B cell (primary cell): ENCODE measurements around the gene COL4A6. TPM values are rescaled to one million over a fixed set of nuclear protein-coding genes. Genes with fewer than 3 reads are reported as not detected.

Source experiments
- ATAC-seq: fragments of 200-7000 bp; cut with Tn5 transposase; one replicate; pipeline ENCODE4 v1.10.0; 2021; ENCODE audit warnings: low read depth, mild to moderate bottlenecking, moderate number of reproducible peaks, moderate library complexity
- CTCF ChIA-PET: fragments of 350-600 bp; sonication (Branson Sonifier 250); formaldehyde crosslinking; loops from one replicate; lab custom pipeline; 2021; ENCODE audit warnings: antibody characterized with exemption, inconsistent platforms; lab: Charles Lee
- POLR2A ChIA-PET: fragments of 350-600 bp; sonication (Branson Sonifier 250); formaldehyde crosslinking; loops from one replicate; lab custom pipeline; 2021; ENCODE audit warnings: antibody characterized with exemption; lab: Charles Lee
- DNase-seq: peaks from one replicate; pipeline ENCODE4 v3.0.0; 2013
- H2AFZ ChIP-seq: 2 replicates; pipeline ENCODE4 v1.6.1; 2012; ENCODE audit warnings: mild to moderate bottlenecking, low read depth, low read length; ENCODE audit not compliant: insufficient read depth, poor library complexity, severe bottlenecking
- H3K27ac ChIP-seq, 2 donors: 1 replicate in 1 of 2; 2 replicates in 1 of 2; pipeline ENCODE4 v1.5.1; 2012 to 2013; ENCODE audit warnings: low read length in 2 of 2, mild to moderate bottlenecking in 2 of 2, moderate library complexity in 1 of 2
- H3K27me3 ChIP-seq, 4 experiments: fragments of 200-600 bp in 1 of 4; sonication (generic) in 1 of 4; replicated peaks in 1 of 4; 1 replicate in 2 of 4; 2 replicates in 2 of 4; pipeline versions ENCODE4 v1.6.1 to v1.7.0; 2013 to 2016; ENCODE audit warnings: low read length in 3 of 4, mild to moderate bottlenecking in 2 of 4, mixed read lengths in 1 of 4, moderate library complexity in 1 of 4; ENCODE audit not compliant: insufficient read depth in 4 of 4, control insufficient read depth in 3 of 4; ENCODE audit errors: control extremely low read depth in 1 of 4
- H3K36me3 ChIP-seq, 2 experiments: replicated peaks in 1 of 2; 1 replicate in 1 of 2; 2 replicates in 1 of 2; pipeline versions ENCODE4 v1.6.1 to v1.7.1; 2013; ENCODE audit warnings: low read length in 1 of 2; ENCODE audit not compliant: insufficient read depth in 2 of 2, control insufficient read depth in 1 of 2; ENCODE audit errors: control extremely low read depth in 1 of 2, extremely low read depth in 1 of 2
- H3K4me1 ChIP-seq, 2 donors: fragments of 200-600 bp in 1 of 2; sonication (generic) in 1 of 2; 1 replicate in 1 of 2; 2 replicates in 1 of 2; pipeline versions ENCODE4 v1.5.1 to v1.6.1; 2013 to 2017; ENCODE audit warnings: low read length in 2 of 2; ENCODE audit not compliant: control insufficient read depth in 2 of 2, insufficient read depth in 2 of 2
- H3K4me2 ChIP-seq: replicated peaks from 2 replicates; pipeline ENCODE3; 2012; ENCODE audit warnings: mild to moderate bottlenecking, low read depth, low read length; ENCODE audit not compliant: poor library complexity, severe bottlenecking
- H3K4me3 ChIP-seq, 5 experiments: fragments of 200-600 bp in 1 of 5; sonication (generic) in 1 of 5; 1 replicate in 3 of 5; 2 replicates in 2 of 5; pipeline versions ENCODE4 v1.5.1 to v1.7.0; 2011 to 2016; ENCODE audit warnings: low read length in 4 of 5, mild to moderate bottlenecking in 4 of 5, low read depth in 2 of 5, control low read depth in 1 of 5, moderate library complexity in 1 of 5; ENCODE audit not compliant: insufficient read depth in 1 of 5; ENCODE audit errors: control extremely low read depth in 1 of 5, extremely low read depth in 1 of 5
- H3K79me2 ChIP-seq: fragments of 200-600 bp; sonication (generic); one replicate; pipeline ENCODE4 v1.6.0; 2016; ENCODE audit warnings: low read length; ENCODE audit not compliant: control insufficient read depth, insufficient read depth
- H3K9ac ChIP-seq: fragments of 200-600 bp; sonication (generic); 2 replicates; pipeline ENCODE4 v1.6.1; 2017; ENCODE audit warnings: mild to moderate bottlenecking, low read length, moderate library complexity
- H3K9me3 ChIP-seq, 3 donors: one replicate each; pipeline versions ENCODE4 v1.6.1 to v1.7.1; 2013; ENCODE audit warnings: low read length in 2 of 3; ENCODE audit not compliant: control insufficient read depth in 2 of 3, insufficient read depth in 1 of 3; ENCODE audit errors: control extremely low read depth in 1 of 3
- H4K20me1 ChIP-seq: 2 replicates; pipeline ENCODE4 v1.6.0; 2012; ENCODE audit warnings: mild to moderate bottlenecking, low read length; ENCODE audit not compliant: insufficient read depth, control insufficient read depth, poor library complexity, severe bottlenecking
- H3K27ac Mint-ChIP-seq: one replicate; pipeline ENCODE4 v1.8.0; 2021; ENCODE audit warnings: mixed read lengths
- H3K27me3 Mint-ChIP-seq: one replicate; pipeline ENCODE4 v1.8.0; 2021; ENCODE audit warnings: mixed read lengths
- H3K4me1 Mint-ChIP-seq: one replicate; pipeline ENCODE4 v1.8.0; 2021; ENCODE audit warnings: mixed read lengths
- H3K4me3 Mint-ChIP-seq: one replicate; pipeline ENCODE4 v1.8.0; 2021; ENCODE audit warnings: mixed read lengths
- H3K9me3 Mint-ChIP-seq: one replicate; pipeline ENCODE4 v1.8.0; 2022; ENCODE audit warnings: mixed read lengths; ENCODE audit not compliant: insufficient read depth
- EZH2 ChIP-seq: IDR thresholded peaks from 2 replicates; pipeline ENCODE4 v1.6.1; 2012; ENCODE audit warnings: borderline replicate concordance, low read depth, mild to moderate bottlenecking, moderate library complexity, low read length; ENCODE audit not compliant: insufficient read depth, poor library complexity, severe bottlenecking
- WGBS: methylation state at CpG from one replicate; pipeline ENCODE4 v1.1.5; 2013; ENCODE audit warnings: missing lambda C conversion rate; ENCODE audit not compliant: insufficient coverage; 5-methylcytosine and 5-hydroxymethylcytosine counted together
- intact Hi-C: fragments of 100-400 bp; cut with micrococcal nuclease; formaldehyde crosslinking; loops from one replicate; pipeline ENCODE4 v1.10.0; 2022
- polyA plus RNA-seq: library from polyadenylated mRNA; depleted of rRNA; stranded (reverse); fragments of >200 nt; gene quantifications from 2 replicates; pipeline ENCODE4 v1.2.3, GENCODE V29; 2012
- total RNA-seq, 2 donors: library from RNA; stranded (reverse); fragments of 120-200 nt in 1 of 2; gene quantifications; 1 replicate in 1 of 2; 2 replicates in 1 of 2; pipeline versions ENCODE4 v1.2.3 to v1.2.4, GENCODE V29; 2013 to 2022
- TF ChIP-seq, protein P1 (sequence below): fragments of 200-600 bp; IDR thresholded peaks from one replicate; pipeline ENCODE4 v1.8.0; 2022; ENCODE audit warnings: antibody characterized with exemption, mild to moderate bottlenecking

COL4A6 gene
- total and polyA plus RNA-seq, 2 donors (not counting 1 experiment from before 2014, with no cell fraction given) = not detected

DNA sequence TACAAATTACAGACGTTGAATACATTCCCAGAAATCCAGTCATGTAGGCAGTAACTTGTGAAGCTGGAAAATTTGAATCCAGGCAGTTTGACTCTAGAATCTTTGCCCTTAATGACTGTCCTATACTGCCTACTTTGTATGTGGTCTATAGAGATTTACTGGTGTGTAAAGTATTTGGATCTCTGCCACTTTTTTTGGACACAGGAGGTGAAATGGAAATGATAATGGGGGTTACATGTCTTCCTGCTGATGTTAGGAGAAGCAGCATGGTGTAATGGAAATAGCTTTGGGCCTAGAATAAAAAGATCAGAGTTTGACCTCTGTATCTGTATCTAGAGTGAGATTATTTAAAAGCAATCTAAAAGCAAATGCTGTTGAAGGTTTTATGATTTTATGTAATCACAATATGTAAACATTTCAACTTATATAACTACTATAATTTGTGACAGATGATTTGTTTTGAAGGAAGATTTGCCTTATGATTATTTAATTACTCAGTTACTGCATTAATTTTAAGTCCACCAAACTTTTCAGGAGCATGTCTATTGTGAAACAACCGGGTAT is 4.8 kb upstream of the COL4A6 start:
- POLR2A ChIA-PET = no interaction called here
- peaks cover 18% of the 10 kb centered on the region for H3K27me3 Mint-ChIP-seq
- Histone ChIP-seq H4K20me1 (no peaks in the 10 kb centered on the region), H3K36me3 (no peaks in the 10 kb centered on the region), H2AFZ (no peak overlapping the region), H3K4me2 (no peak overlapping the region), H3K27ac (no peak overlapping the region), H3K4me1 (no peaks in the 10 kb centered on the region), H3K9me3 (no peaks in the 10 kb centered on the region), H3K79me2 (no peaks in the 10 kb centered on the region), H3K9ac (no peak overlapping the region), H3K27me3 (peaks cover 0 to 5% (median 1%) of the 10 kb centered on the region in 4 experiments), H3K4me3 (no peak overlapping the region)
- no peak overlapping the region for H3K27ac Mint-ChIP-seq
- no peaks in the 10 kb centered on the region for H3K9me3 Mint-ChIP-seq
- no peak overlapping the region for H3K4me3 Mint-ChIP-seq
- no peak for ATAC-seq
- TF ChIP-seq EZH2 = no peak
- TF ChIP-seq, protein P1, sequence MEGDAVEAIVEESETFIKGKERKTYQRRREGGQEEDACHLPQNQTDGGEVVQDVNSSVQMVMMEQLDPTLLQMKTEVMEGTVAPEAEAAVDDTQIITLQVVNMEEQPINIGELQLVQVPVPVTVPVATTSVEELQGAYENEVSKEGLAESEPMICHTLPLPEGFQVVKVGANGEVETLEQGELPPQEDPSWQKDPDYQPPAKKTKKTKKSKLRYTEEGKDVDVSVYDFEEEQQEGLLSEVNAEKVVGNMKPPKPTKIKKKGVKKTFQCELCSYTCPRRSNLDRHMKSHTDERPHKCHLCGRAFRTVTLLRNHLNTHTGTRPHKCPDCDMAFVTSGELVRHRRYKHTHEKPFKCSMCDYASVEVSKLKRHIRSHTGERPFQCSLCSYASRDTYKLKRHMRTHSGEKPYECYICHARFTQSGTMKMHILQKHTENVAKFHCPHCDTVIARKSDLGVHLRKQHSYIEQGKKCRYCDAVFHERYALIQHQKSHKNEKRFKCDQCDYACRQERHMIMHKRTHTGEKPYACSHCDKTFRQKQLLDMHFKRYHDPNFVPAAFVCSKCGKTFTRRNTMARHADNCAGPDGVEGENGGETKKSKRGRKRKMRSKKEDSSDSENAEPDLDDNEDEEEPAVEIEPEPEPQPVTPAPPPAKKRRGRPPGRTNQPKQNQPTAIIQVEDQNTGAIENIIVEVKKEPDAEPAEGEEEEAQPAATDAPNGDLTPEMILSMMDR = no peak
- intact Hi-C loops = no loop called here
- CTCF ChIA-PET = no interaction called here
- DNase-seq = no peak
- no CpG with 5 or more reads among the region's 2 CpGs for WGBS
- H3K4me1 Mint-ChIP-seq = peaks cover 4% of the 10 kb centered on the region

- peak overlapping the region; percentile 59 for H3K4me3 Mint-ChIP-seq
- Histone ChIP-seq H3K27me3 (peaks cover 0 to 5% (median 1%) of the 10 kb centered on the region in 4 experiments), H3K9me3 (no peaks in the 10 kb centered on the region), H3K4me1 (no peaks in the 10 kb centered on the region), H3K79me2 (no peaks in the 10 kb centered on the region), H4K20me1 (no peaks in the 10 kb centered on the region), H3K27ac (no peak overlapping the region), H3K36me3 (no peaks in the 10 kb centered on the region), H2AFZ (peak overlapping the region; percentile 39), H3K4me2 (peak overlapping the region; percentile 20), H3K4me3 (peak overlapping the region in 3 of 5 experiments; percentile 13 to 15 (median 13)), H3K9ac (peak overlapping the region; percentile 12)
- WGBS = 8% methylated on average over 11 of the region's 25 CpGs
- no peak for DNase-seq
- no peaks in the 10 kb centered on the region for H3K9me3 Mint-ChIP-seq
- ChIA-PET POLR2A (no interaction called here), CTCF (no interaction called here)
- H3K27me3 Mint-ChIP-seq = peaks cover 18% of the 10 kb centered on the region
- intact Hi-C loops = no loop called here
- no peak overlapping the region for H3K27ac Mint-ChIP-seq
- ATAC-seq = no peak
- peaks cover 4% of the 10 kb centered on the region for H3K4me1 Mint-ChIP-seq
- TF ChIP-seq EZH2 = no peak
- TF ChIP-seq, protein P1 = no peak
These were observed 1.9 kb upstream of the COL4A6 start for GRCh38 chrX:108439961-108440696.
